ENCODE measurements around the gene ABCA10.

DNA sequence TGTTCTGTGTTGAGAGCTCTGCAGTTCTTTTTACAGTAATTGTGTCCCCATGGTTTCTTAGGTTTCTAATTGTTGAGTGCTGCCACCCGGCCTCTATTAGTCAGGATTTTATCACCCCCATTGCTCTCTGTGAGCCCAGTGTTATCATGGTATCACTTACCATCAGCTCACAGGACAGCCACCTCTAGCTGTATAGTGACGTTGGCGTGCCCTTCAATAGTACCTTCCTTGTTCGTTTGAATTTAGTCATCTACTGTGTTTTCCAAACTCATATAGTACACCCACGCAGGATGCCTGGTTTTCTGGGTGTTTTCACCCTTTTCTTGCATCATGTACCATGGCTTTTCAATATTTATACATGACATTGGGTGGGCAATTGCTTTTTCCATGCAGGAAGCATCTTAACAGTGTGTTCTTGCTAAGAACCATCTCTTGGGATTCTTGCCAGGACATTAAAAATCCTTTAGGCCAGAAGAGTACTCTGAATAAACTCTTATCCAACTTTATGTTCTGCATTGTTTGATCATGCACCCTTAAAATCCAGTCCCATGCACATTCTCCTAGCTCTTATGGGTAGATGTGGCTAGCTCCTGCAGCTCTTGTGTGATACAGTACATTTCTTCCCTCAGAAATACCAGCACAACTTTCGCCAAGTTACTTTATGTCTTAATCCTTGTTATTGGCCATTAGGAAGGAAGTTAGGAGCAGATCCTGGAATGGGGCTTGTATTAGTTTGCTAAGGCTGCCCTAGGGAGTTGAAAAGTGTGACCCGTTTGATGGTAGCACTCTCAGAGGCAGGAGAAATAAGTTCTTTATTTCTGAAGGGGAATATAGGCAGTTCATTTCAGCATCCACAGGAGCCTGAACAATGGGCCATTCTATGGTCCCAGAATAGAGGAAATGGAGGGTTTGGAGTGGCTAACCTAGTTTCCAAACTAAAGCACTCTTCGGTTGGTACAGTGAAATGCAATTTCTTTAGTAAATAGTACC is 11.3 kb upstream of the ABCA10 start:
- TF ChIP-seq RAD21 (IDR thresholded peaks at IDR 0.05; ENCODE audit: low read depth) = no peak
- TF ChIP-seq CEBPB (IDR thresholded peaks at IDR 0.05) = no peak
- TF ChIP-seq TAF1 (IDR thresholded peaks at IDR 0.05; ENCODE audit: low read depth) = no peak
- TF ChIP-seq EGR1 (IDR thresholded peaks at IDR 0.05) = no peak
- TF ChIP-seq EP300 (IDR thresholded peaks at IDR 0.05; ENCODE audit: borderline replicate concordance) = no peak
- TF ChIP-seq CREB1 (IDR thresholded peaks at IDR 0.05; ENCODE audit: low read depth) = no peak

All from Ishikawa (cell line).